ENCODE results near the gene CLECL1.

- no peak for TF ChIP-seq TAF1 (IDR thresholded peaks at IDR 0.05; ENCODE audit: low read depth)
- no peak for TF ChIP-seq CTCF (IDR thresholded peaks at IDR 0.05; ENCODE audit: poor library complexity, severe bottlenecking)
Observed at GRCh38 chr12:9697619-9698018, 35.3 kb downstream of the CLECL1 start.
